ENCODE results near the gene NEK1. TPM values are rescaled to one million over a fixed set of nuclear protein-coding genes. Genes with fewer than 3 reads are reported as not detected.

Gene NEK1
- total RNA-seq, 1 experiment from 2014 or later = 8.7 TPM

DNA sequence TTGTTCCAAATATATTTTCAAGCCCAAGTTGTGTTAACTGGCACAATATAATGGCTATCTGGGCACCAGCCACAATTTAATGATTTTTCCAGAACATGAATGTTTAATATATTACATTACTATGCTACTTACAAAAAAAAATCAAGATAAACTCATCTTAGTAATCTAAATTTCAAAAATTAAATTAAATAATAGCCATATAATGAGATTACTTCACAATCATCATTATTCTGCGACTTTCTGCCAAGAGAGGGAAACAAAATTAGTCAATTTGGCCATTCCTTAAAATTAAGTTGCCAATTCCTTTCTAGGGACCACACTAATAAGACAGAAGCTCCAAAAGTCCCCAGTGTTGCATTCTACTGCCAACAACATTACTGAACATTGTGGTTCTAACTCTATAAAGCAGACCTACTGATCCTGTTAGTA, 7.5 kb downstream of the NEK1 start:
- Mint-ChIP-seq H3K36me3 (ENCODE audit: insufficient read depth, unreplicated experiment) (no peaks in the 10 kb centered on the region), H3K27ac (ENCODE audit: unreplicated experiment) (no peak overlapping the region), H3K4me3 (ENCODE audit: unreplicated experiment) (no peak overlapping the region), H3K4me1 (ENCODE audit: low read depth, unreplicated experiment) (no peaks in the 10 kb centered on the region), H3K27me3 (ENCODE audit: insufficient read depth, unreplicated experiment) (no peaks in the 10 kb centered on the region), H3K9me3 (ENCODE audit: unreplicated experiment) (no peaks in the 10 kb centered on the region)
- no peak for DNase-seq
- Histone ChIP-seq H3K9me3 (no peaks in the 10 kb centered on the region), H3K27me3 (replicated peaks; ENCODE audit: control insufficient read depth, insufficient read depth, low read length) (no peaks in the 10 kb centered on the region), H3K36me3 (ENCODE audit: control insufficient read depth, insufficient read depth, low read length) (no peaks in the 10 kb centered on the region), H3K4me3 (ENCODE audit: low read depth, low read length) (no peak overlapping the region), H3K4me1 (no peaks in the 10 kb centered on the region)
- TF ChIP-seq, protein P1, sequence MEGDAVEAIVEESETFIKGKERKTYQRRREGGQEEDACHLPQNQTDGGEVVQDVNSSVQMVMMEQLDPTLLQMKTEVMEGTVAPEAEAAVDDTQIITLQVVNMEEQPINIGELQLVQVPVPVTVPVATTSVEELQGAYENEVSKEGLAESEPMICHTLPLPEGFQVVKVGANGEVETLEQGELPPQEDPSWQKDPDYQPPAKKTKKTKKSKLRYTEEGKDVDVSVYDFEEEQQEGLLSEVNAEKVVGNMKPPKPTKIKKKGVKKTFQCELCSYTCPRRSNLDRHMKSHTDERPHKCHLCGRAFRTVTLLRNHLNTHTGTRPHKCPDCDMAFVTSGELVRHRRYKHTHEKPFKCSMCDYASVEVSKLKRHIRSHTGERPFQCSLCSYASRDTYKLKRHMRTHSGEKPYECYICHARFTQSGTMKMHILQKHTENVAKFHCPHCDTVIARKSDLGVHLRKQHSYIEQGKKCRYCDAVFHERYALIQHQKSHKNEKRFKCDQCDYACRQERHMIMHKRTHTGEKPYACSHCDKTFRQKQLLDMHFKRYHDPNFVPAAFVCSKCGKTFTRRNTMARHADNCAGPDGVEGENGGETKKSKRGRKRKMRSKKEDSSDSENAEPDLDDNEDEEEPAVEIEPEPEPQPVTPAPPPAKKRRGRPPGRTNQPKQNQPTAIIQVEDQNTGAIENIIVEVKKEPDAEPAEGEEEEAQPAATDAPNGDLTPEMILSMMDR (IDR thresholded peaks at IDR 0.05; ENCODE audit: insufficient read depth in 1 of 2, low read depth in 1 of 2, low read length in 1 of 2, severe bottlenecking in 1 of 2, unreplicated experiment in 1 of 2) = no peak
- ChIA-PET POLR2A (no interaction called here), CTCF (no interaction called here)
- intact Hi-C loops (cut with micrococcal nuclease; ENCODE audit: unreplicated experiment) = no loop called here
- no TSS peak for BruUV-seq (replicated peaks)

DNA sequence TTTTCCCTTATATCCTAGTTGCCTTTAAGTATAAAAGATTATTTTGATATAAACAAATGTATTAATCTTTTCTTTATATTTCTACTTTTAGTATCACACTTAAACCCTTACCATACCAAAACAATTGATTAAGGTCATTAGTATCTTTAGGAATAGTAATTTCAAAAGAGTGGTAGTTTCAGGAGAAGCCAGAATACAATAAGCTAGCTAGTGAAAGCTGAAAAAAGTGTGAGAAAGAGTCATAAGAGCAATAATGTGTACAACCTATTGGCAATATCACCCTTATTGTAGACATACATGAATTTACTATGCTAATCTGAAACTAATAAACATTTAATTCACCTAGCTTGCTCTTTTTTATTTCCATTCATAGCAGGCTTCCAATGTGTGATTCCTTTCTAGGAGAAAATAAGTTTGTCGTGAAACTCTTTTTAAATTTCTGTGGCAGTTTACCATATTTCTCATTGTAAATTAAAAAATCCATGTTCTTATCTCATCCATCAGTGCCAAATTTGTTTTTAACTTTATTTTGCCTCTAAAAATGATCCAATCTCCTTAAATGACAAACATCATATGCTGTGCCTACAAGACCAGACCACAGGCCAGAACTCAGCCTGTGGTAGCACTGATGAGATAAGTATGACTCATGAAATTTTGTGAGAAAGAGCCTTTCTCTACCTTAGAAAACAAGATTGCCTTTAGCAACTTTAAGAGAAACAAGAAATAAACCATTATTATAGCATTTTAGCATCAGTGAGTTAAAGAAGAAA, 8.1 kb downstream of the NEK1 start:
- CTCF ChIA-PET = no interaction called here
- Histone ChIP-seq H3K4me3 (ENCODE audit: low read depth, low read length) (no peak overlapping the region), H3K9me3 (no peaks in the 10 kb centered on the region), H3K27me3 (replicated peaks; ENCODE audit: control insufficient read depth, insufficient read depth, low read length) (no peaks in the 10 kb centered on the region), H3K36me3 (ENCODE audit: control insufficient read depth, insufficient read depth, low read length) (no peaks in the 10 kb centered on the region), H3K4me1 (no peaks in the 10 kb centered on the region)
- TF ChIP-seq, protein P1 (IDR thresholded peaks at IDR 0.05; ENCODE audit: insufficient read depth in 1 of 2, low read depth in 1 of 2, low read length in 1 of 2, severe bottlenecking in 1 of 2, unreplicated experiment in 1 of 2) = no peak
- DNase-seq = no peak
- Mint-ChIP-seq H3K4me1 (ENCODE audit: low read depth, unreplicated experiment) (no peaks in the 10 kb centered on the region), H3K27me3 (ENCODE audit: insufficient read depth, unreplicated experiment) (no peaks in the 10 kb centered on the region), H3K36me3 (ENCODE audit: insufficient read depth, unreplicated experiment) (no peaks in the 10 kb centered on the region), H3K27ac (ENCODE audit: unreplicated experiment) (no peak overlapping the region), H3K9me3 (ENCODE audit: unreplicated experiment) (no peaks in the 10 kb centered on the region), H3K4me3 (ENCODE audit: unreplicated experiment) (no peak overlapping the region)
- no TSS peak for BruUV-seq (replicated peaks)
- POLR2A ChIA-PET = no interaction called here
- intact Hi-C loops (cut with micrococcal nuclease; ENCODE audit: unreplicated experiment) = no loop called here

DNA sequence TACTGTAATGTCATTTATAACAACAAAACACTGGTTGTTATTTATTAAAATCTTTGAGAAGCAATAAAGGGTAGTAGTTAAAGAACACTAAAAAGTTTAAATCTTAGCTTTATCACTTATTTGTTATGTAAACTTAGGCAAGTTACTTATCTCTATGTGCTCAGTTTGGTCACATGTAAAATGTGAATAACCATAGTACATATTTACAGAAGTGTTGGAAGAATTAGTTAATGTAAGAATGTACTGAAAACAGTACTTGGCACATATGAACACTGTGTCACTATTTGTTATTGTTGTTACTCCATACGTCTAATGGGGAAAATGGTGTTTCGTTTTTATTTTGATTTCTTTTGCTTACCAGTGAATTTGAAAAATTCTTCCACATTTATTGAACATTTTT, 9.1 kb downstream of the NEK1 start:
- BruUV-seq (replicated peaks) = no TSS peak
- Histone ChIP-seq H3K4me3 (ENCODE audit: low read depth, low read length) (no peak overlapping the region), H3K27me3 (replicated peaks; ENCODE audit: control insufficient read depth, insufficient read depth, low read length) (no peaks in the 10 kb centered on the region), H3K4me1 (no peaks in the 10 kb centered on the region), H3K36me3 (ENCODE audit: control insufficient read depth, insufficient read depth, low read length) (no peaks in the 10 kb centered on the region), H3K9me3 (no peaks in the 10 kb centered on the region)
- no peaks in the 10 kb centered on the region for H3K4me1 Mint-ChIP-seq (ENCODE audit: low read depth, unreplicated experiment)
- H3K36me3 Mint-ChIP-seq (ENCODE audit: insufficient read depth, unreplicated experiment) = no peaks in the 10 kb centered on the region
- H3K9me3 Mint-ChIP-seq (ENCODE audit: unreplicated experiment) = no peaks in the 10 kb centered on the region
- ChIA-PET POLR2A (no interaction called here), CTCF (no interaction called here)
- intact Hi-C loops (cut with micrococcal nuclease; ENCODE audit: unreplicated experiment) = no loop called here
- no peak overlapping the region for H3K27ac Mint-ChIP-seq (ENCODE audit: unreplicated experiment)
- no peaks in the 10 kb centered on the region for H3K27me3 Mint-ChIP-seq (ENCODE audit: insufficient read depth, unreplicated experiment)
- H3K4me3 Mint-ChIP-seq (ENCODE audit: unreplicated experiment) = no peak overlapping the region
- no peak for DNase-seq
- TF ChIP-seq, protein P1 (IDR thresholded peaks at IDR 0.05; ENCODE audit: insufficient read depth in 1 of 2, low read depth in 1 of 2, low read length in 1 of 2, severe bottlenecking in 1 of 2, unreplicated experiment in 1 of 2) = no peak
